ENCODE results near the gene KCNQ5. TPM values are rescaled to one million over a fixed set of nuclear protein-coding genes. Genes with fewer than 3 reads are reported as not detected.

KCNQ5 gene
- total and polyA plus RNA-seq, 8 donors: 1.7 to 4.5 (median 2.5) TPM

DNA sequence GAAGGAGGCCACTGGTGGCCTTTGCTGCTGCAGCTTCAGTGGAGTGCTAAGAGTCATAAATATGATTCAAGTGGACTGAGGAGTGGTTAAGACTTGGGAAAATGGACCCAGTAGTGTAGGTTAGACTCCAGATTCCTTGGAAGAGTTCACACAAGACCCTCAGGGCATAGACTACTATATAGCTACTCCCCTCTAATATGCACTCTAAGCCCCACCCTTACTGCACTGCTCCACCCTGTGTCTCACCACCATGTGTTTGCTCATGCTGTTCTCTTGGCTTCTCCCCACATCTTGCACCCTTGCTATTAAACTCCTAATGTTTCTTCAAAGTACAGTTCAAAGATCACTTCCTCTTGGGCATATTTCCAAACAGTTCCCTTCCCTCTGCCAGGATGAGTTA is 5.7 kb downstream of the KCNQ5 start:
- Histone ChIP-seq H3K4me1 (peaks cover 6 to 8% of the 10 kb centered on the region in 2 donors), H3K27me3 (peaks cover 6 to 10% of the 10 kb centered on the region in 2 donors), H3K36me3 (no peaks in the 10 kb centered on the region), H3K27ac (no peak overlapping the region), H3K9me3 (no peaks in the 10 kb centered on the region), H3K4me3 (no peak overlapping the region)
- ATAC-seq: no peak
- TF ChIP-seq, protein P1, sequence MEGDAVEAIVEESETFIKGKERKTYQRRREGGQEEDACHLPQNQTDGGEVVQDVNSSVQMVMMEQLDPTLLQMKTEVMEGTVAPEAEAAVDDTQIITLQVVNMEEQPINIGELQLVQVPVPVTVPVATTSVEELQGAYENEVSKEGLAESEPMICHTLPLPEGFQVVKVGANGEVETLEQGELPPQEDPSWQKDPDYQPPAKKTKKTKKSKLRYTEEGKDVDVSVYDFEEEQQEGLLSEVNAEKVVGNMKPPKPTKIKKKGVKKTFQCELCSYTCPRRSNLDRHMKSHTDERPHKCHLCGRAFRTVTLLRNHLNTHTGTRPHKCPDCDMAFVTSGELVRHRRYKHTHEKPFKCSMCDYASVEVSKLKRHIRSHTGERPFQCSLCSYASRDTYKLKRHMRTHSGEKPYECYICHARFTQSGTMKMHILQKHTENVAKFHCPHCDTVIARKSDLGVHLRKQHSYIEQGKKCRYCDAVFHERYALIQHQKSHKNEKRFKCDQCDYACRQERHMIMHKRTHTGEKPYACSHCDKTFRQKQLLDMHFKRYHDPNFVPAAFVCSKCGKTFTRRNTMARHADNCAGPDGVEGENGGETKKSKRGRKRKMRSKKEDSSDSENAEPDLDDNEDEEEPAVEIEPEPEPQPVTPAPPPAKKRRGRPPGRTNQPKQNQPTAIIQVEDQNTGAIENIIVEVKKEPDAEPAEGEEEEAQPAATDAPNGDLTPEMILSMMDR (IDR thresholded peaks at IDR 0.05): no peak
- DNase-seq: no peak
- intact Hi-C loops (cut with DNase I): loop anchor here in 1 of 2 donors (10.0 kb wide), 1 partner anchor 497 kb away; no protein-coding TSS in a partner anchor

DNA sequence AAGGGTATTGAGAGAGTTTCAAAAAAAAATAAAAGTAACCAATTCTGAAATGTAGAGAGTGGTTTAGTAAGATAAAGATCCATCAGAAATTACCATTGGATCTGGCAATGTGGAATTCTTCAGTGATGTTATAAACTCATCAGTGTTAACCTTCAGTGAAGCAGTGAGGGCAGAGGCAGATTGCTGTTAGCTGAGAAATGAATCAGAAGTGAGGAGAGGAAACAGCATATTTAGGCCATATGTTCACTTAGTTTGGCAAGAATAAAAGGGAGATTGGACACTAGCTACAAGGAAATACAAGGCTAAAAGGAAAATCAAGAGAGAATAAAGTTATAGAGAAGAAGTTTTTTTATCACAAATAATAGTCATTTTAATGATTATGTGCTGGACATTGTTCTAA is 9.6 kb downstream of the KCNQ5 start:
- Histone ChIP-seq H3K27me3 (no peaks in the 10 kb centered on the region), H3K4me1 (no peaks in the 10 kb centered on the region), H3K9me3 (no peaks in the 10 kb centered on the region), H3K4me3 (no peak overlapping the region), H3K36me3 (no peaks in the 10 kb centered on the region), H3K27ac (no peak overlapping the region)
- DNase-seq (no peak), ATAC-seq (no peak)
- intact Hi-C loops (cut with DNase I): no loop called here
- TF ChIP-seq, protein P1 (IDR thresholded peaks at IDR 0.05): no peak

DNA sequence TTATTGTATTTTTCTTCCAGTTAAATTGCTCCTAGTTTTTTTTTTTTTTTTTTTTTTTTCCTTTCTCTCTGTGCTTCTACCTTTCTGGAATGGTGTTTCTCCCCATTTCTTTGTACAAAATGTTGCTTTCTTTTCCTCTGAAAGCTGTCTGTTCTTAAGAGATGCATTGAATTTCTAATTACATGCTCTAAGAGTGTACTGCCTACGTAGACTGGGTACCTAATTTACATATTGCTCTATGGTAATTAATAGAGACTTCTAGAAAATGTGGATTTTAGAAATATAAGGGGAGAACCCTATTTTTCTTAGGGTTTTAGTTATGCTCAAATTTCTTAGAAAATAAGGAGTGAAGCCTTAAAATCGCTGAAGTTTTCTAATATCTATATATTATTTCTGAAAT is 13.8 kb downstream of the KCNQ5 start:
- TF ChIP-seq, protein P1 (IDR thresholded peaks at IDR 0.05): no peak
- Histone ChIP-seq H3K4me3 (no peak overlapping the region), H3K27me3 (no peaks in the 10 kb centered on the region), H3K36me3 (no peaks in the 10 kb centered on the region), H3K27ac (no peak overlapping the region), H3K9me3 (no peaks in the 10 kb centered on the region), H3K4me1 (no peaks in the 10 kb centered on the region)
- intact Hi-C loops (cut with DNase I): no loop called here
- no peak for ATAC-seq
- no peak for DNase-seq

DNA sequence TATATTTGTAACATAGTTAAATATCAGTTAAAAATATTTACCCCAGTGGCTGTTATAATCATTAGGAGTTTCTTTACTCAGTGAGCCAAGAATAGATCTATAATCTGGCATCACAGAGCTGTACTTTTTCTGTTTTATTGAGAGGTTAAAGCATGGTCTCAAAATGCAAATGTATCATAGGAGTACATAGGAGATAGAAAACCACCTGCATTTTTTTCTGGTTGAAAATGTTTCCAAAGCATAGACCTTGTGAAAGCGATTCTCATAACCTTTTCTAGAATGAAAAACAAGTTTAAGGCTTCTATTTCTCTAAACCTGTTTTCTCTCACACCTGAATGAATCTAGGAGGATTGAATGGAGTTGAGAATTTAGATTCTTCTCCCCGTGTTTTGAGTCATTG is 14.4 kb downstream of the KCNQ5 start:
- intact Hi-C loops (cut with DNase I): no loop called here
- H3K4me1 ChIP-seq: no peaks in the 10 kb centered on the region
- no peak overlapping the region for H3K27ac ChIP-seq
- no peaks in the 10 kb centered on the region for H3K9me3 ChIP-seq
- no peaks in the 10 kb centered on the region for H3K27me3 ChIP-seq
- H3K36me3 ChIP-seq: no peaks in the 10 kb centered on the region
- TF ChIP-seq, protein P1 (IDR thresholded peaks at IDR 0.05): no peak
- ATAC-seq (no peak), DNase-seq (no peak)
- no peak overlapping the region for H3K4me3 ChIP-seq

DNA sequence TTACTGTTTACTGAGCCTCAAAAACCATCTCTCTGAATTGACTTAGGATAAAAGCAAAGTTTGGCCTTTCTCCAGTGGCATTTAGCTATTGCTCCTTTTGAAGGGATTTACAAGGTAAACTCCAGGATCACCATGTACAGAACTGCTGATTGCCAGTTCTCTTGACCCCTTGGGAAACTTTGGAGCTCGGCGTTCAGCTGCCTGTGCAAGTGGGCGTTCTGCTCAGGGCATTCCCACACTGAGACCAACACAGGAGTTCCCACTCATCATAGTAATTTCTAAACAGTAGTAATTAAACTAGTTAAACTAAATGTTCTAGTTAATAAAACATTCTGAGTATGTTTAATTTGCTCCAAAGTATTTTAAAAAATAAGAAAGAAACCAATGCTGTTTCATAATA is 14.9 kb downstream of the KCNQ5 start:
- intact Hi-C loops (cut with DNase I): no loop called here
- ATAC-seq (no peak), DNase-seq (no peak)
- H3K36me3 ChIP-seq: no peaks in the 10 kb centered on the region
- H3K9me3 ChIP-seq: no peaks in the 10 kb centered on the region
- no peaks in the 10 kb centered on the region for H3K27me3 ChIP-seq
- TF ChIP-seq, protein P1 (IDR thresholded peaks at IDR 0.05): no peak
- H3K4me1 ChIP-seq: no peaks in the 10 kb centered on the region
- H3K4me3 ChIP-seq: no peak overlapping the region
- no peak overlapping the region for H3K27ac ChIP-seq

All from left lung (tissue), 10 donors.